ENCODE results near the gene RNLS. TPM values are rescaled to one million over a fixed set of nuclear protein-coding genes. Genes with fewer than 3 reads are reported as not detected.

RNLS gene
- total and polyA plus RNA-seq, 12 donors, result 4.1 to 22.2 (median 17.5) TPM

DNA sequence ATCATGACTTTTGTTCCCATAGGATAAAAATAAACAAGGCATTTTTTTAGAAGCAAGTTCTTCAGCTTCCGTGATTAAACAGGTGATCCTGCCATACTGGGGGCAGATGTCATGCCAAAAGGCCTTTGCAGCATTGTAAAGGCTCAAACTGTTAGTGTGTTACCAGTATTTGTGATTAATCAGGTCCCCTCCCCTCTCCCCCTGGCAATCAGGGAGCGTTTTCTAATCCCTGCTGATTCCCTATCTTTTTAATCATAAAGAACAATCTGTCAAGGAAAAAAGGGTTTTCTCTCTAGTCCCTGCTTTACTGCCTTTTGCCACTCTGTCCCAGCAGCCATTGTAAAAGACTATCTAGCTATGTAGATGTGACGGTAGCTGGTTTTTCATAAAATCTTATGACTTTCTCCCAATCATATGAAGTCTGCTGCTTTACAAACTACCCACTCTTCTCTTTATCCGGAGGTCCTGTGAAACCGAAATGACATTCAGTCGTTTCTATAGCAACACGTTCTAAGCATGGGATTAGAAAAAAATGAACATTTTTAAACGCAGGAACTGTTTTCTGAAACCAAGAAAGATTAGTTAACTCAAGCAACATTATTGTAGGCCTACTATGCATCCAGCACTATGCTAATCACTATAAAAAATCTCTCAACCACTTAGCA, 210.9 kb downstream of the RNLS start:
- intact Hi-C loops (cut with DNase I), result no loop called here
- no peak for TF ChIP-seq CTCF (IDR thresholded peaks at IDR 0.05)
- no peaks in the 10 kb centered on the region for H3K27me3 ChIP-seq
- H3K4me1 ChIP-seq, result peaks cover 0 to 3% (median 0%) of the 10 kb centered on the region in 9 donors
- no peak for DNase-seq
- H3K27ac ChIP-seq, result no peak overlapping the region
- no peaks in the 10 kb centered on the region for H3K36me3 ChIP-seq
- ATAC-seq, result no peak
- 63 to 72% methylated on average over 8 of the region's 8 CpGs for WGBS, 2 donors
- H3K4me3 ChIP-seq, result no peak overlapping the region
- no peaks in the 10 kb centered on the region for H3K9me3 ChIP-seq

- intact Hi-C loops (cut with DNase I), result no loop called here
- TF ChIP-seq CTCF (IDR thresholded peaks at IDR 0.05), result no peak
Observed at GRCh38 chr10:88370713-88371112, 212.4 kb downstream of the RNLS start.

GRCh38 chr10:88366772-88367171, 216.3 kb downstream of the RNLS start:
- H3K9me3 ChIP-seq, result no peaks in the 10 kb centered on the region
- WGBS, 2 donors, result 95 to 97% methylated on average over 2 of the region's 2 CpGs
- DNase-seq (no peak), ATAC-seq (no peak)
- no peak for TF ChIP-seq CTCF (IDR thresholded peaks at IDR 0.05)
- intact Hi-C loops (cut with DNase I), result no loop called here
- no peaks in the 10 kb centered on the region for H3K4me1 ChIP-seq
- H3K4me3 ChIP-seq, result no peak overlapping the region
- H3K27ac ChIP-seq, result no peak overlapping the region
- H3K36me3 ChIP-seq, result no peaks in the 10 kb centered on the region
- no peaks in the 10 kb centered on the region for H3K27me3 ChIP-seq

More at GRCh38 chr10:88370713-88371112, 212.4 kb downstream of the RNLS start:
- H3K27me3 ChIP-seq, result no peaks in the 10 kb centered on the region
- ATAC-seq (no peak), DNase-seq (no peak)
- 83 to 85% methylated on average over 2 of the region's 2 CpGs for WGBS, 2 donors
- H3K36me3 ChIP-seq, result no peaks in the 10 kb centered on the region
- no peak overlapping the region for H3K27ac ChIP-seq
- H3K4me3 ChIP-seq, result no peak overlapping the region
- H3K9me3 ChIP-seq, result no peaks in the 10 kb centered on the region
- peaks cover 0 to 3% (median 0%) of the 10 kb centered on the region in 9 donors for H3K4me1 ChIP-seq

DNA sequence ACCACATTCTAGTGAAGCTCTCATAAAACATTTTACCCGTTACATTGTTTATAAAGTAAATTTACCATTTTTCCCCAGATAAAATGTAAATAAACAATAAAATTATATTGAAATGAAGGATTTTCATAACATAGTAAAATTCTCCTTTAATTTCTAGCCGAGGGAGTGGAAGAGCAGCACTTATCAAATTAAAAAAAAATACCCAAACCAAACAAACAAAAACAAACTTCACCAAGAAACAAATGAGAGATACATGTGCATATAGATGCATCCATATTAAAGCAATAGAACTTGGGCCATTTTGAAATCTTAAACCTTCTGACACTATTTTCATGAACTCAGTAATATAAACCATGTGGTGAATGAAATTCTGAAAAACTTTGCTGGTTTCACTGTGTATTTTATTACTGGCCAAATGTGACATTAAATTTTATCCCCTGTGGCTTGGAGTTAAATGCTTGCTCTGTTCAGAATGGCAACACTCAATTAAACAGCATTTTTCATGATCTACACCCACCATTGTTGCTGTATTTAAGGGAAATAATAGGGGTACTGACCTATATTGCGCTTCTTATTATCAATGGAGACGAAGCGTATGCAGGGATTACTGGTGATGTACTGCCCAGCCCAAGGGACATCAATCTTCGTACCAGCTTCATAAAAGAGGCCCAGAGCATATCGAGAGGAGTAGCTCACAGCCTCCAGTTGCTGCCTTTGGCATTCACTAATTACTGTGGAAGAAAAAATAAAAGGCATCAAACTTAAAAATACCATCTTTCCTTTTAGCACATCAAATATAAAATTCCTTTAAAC, 220.9 kb downstream of the RNLS start:
- intact Hi-C loops (cut with DNase I), result no loop called here
- WGBS, 2 donors, result 91 to 95% methylated on average over 7 of the region's 7 CpGs
- no peak overlapping the region for H3K4me3 ChIP-seq
- no peaks in the 10 kb centered on the region for H3K36me3 ChIP-seq
- ATAC-seq, result no peak
- H3K9me3 ChIP-seq, result peaks cover 0 to 2% (median 0%) of the 10 kb centered on the region in 11 donors
- no peaks in the 10 kb centered on the region for H3K27me3 ChIP-seq
- TF ChIP-seq CTCF (IDR thresholded peaks at IDR 0.05), result no peak
- no peak overlapping the region for H3K27ac ChIP-seq
- DNase-seq, result no peak
- H3K4me1 ChIP-seq, result no peaks in the 10 kb centered on the region

Measured in heart right ventricle (tissue), 16 donors.